Measurements from ENCODE around the gene PLCE1. TPM values are rescaled to one million over a fixed set of nuclear protein-coding genes. Genes with fewer than 3 reads are reported as not detected.
A peak's percentile ranks its signal among the peaks of the same experiment; 100 is the strongest.

The PLCE1 gene
- 0.02 and 0.04 TPM in 2 replicates for total RNA-seq (2013; cell fraction: nucleolus; rRNA removed)
- under 0.01 TPM in 1 of 2 replicates, not detected in the other for total RNA-seq (2014; rRNA removed)
- total RNA-seq (2014; rRNA removed; fragmentation: Illumina TruSeq; extraction: Trizol), result under 0.01 TPM in 1 of 2 replicates, not detected in the other
- 0.05 and 0.08 TPM in 2 replicates for total RNA-seq (2021)
- 0.92 TPM for polyA plus RNA-seq (2011; ENCODE audit: low read depth)
- polyA plus RNA-seq (2011; rRNA removed), result under 0.01 TPM in 1 of 2 replicates, not detected in the other
- polyA plus RNA-seq (2011; cell fraction: cytosol; rRNA removed), result not detected in 2 replicates
- polyA plus RNA-seq (2011; cell fraction: nucleus; rRNA removed), result not detected in 2 replicates
- 0.42 and 0.51 TPM in 2 replicates for polyA plus RNA-seq (2012)
- 0.01 TPM in 1 of 2 replicates, not detected in the other for polyA plus RNA-seq (2014; fragmentation: Illumina TruSeq; extraction: Trizol)
- polyA plus RNA-seq (2014; fragmentation: Nextera tagmentation; extraction: Ambion mirVana), result under 1 TPM; 0.22 to 0.31 TPM
- 0.01 TPM in 1 of 2 replicates, not detected in the other for polyA plus RNA-seq (2014; rRNA removed)
- polyA plus RNA-seq (2016; fragmentation: Nextera tagmentation; extraction: Ambion mirVana), result 1 to 10 TPM; 1.0 to 1.2 TPM
- 0.37 TPM in 1 of 2 replicates, not detected in the other for polyA minus RNA-seq (2011; rRNA and poly(A)+ RNA removed)
- not detected in 2 replicates for polyA minus RNA-seq (2011; cell fraction: cytosol; rRNA and poly(A)+ RNA removed)
- polyA minus RNA-seq (2011; cell fraction: nucleus; rRNA and poly(A)+ RNA removed), result under 0.01 TPM in 1 of 2 replicates, not detected in the other
- percentile 9 among the genes with signal in this experiment for Bru-seq, nascent RNA
- BruChase-seq, experiment 1, labeled RNA remaining after a 6-hour chase, result percentile 12 among the genes with signal in this experiment
- BruChase-seq, experiment 2, labeled RNA remaining after a 2-hour chase, result percentile 7 among the genes with signal in this experiment
- long read RNA-seq, experiment 1, partial matches to known transcripts, result 0 of 3 reads
- long read RNA-seq, experiment 1, other reads (novel, unspliced or antisense), result 3 of 3 reads
- long read RNA-seq, experiment 2, partial matches to known transcripts, result 0 of 9 reads
- long read RNA-seq, experiment 2, other reads (novel, unspliced or antisense), result 9 of 9 reads

GRCh38 chr10:93993782-93994437, at the start of gene PLCE1:
Gene PLCE1 (plus strand): TSS chr10:93993931. CDS start chr10:94031047, 37,116 bp downstream.
- Histone ChIP-seq H3K4me2 (ENCODE audit: control insufficient read depth, insufficient read depth) (peak within 1 kb of the TSS; percentile 38; the same call in 1 of the 2 replicates), H3K27ac (ENCODE audit: control insufficient read depth, insufficient read depth) (no peak within 1 kb of the TSS), H3K9me3 (replicated peaks; ENCODE audit: control insufficient read depth, insufficient read depth, low read length) (no peaks in the 10 kb centered on the region), H3K9ac (ENCODE audit: control insufficient read depth, insufficient read depth, low read length) (no peak within 1 kb of the TSS), H4K20me1 (ENCODE audit: control insufficient read depth, insufficient read depth) (no peaks in the 10 kb centered on the region), H3K79me2 (ENCODE audit: control insufficient read depth, insufficient read depth, low read length) (no peaks in the 10 kb centered on the region), H3K4me3 (no peak within 1 kb of the TSS), H2AFZ (ENCODE audit: control insufficient read depth, low read depth, low read length) (no peak within 1 kb of the TSS; the same call in 1 of the 2 replicates), H3K36me3 (ENCODE audit: control insufficient read depth in 2 of 2, insufficient read depth in 2 of 2, low read length in 1 of 2) (no peaks in the 10 kb centered on the region), H3K27me3 (replicated peaks in 1 of 2; ENCODE audit: control insufficient read depth in 2 of 2, insufficient read depth in 2 of 2, low read length in 1 of 2) (peaks cover 6 to 25% of the 10 kb centered on the region in 2 experiments), H3K4me1 (ENCODE audit: control insufficient read depth, insufficient read depth, low read length) (no peaks in the 10 kb centered on the region)
- WGBS (ENCODE audit: insufficient coverage, insufficient replicate concordance, low lambda C conversion rate, missing lambda C conversion rate), result under 1% methylated on average over 49 of the region's 83 CpGs
- TF ChIP-seq SUZ12 (IDR thresholded peaks at IDR 0.05; ENCODE audit: unreplicated experiment) (peak; percentile 30), E4F1 (IDR thresholded peaks at IDR 0.05; ENCODE audit: borderline replicate concordance, partially characterized antibody) (no peak)
- DNase-seq (ENCODE audit: low read depth, low spot score) (no peak), ATAC-seq (peak; percentile 60), FAIRE-seq (no peak)
- intact Hi-C loops (cut with micrococcal nuclease; ENCODE audit: unreplicated experiment) (no loop called here), in situ Hi-C loops (cut with MboI) (no loop called here)
- ChIA-PET CTCF (no interaction called here), POLR2A (no interaction called here), RAD21 (ENCODE audit: unreplicated experiment) (no interaction called here), SMC1A (ENCODE audit: uncharacterized antibody, unreplicated experiment) (no interaction called here)
- no TSS peak for BruUV-seq (replicated peaks)

Measured in GM12878 (cell line).